PC-3 (cell line): ENCODE measurements around the gene DUS1L.

ENCODE experiments used
- EZH2phosphoT487 ChIP-seq: fragments of 300-600 bp; sonication (generic); IDR thresholded peaks from 2 replicates; pipeline ENCODE4 v1.6.1; 2018; ENCODE audit warnings: mild to moderate bottlenecking, antibody characterized with exemption, low read length, borderline replicate concordance
- TF ChIP-seq, protein P1 (sequence below): fragments of 300-600 bp; sonication (generic); conservative IDR thresholded peaks from 2 replicates; pipeline ENCODE4 v1.5.1; 2017; ENCODE audit warnings: antibody characterized with exemption, low read depth, mild to moderate bottlenecking, low read length

GRCh38 chr17:82062076-82062983 lies 3.3 kb downstream of the DUS1L start:
- TF ChIP-seq, protein P1, sequence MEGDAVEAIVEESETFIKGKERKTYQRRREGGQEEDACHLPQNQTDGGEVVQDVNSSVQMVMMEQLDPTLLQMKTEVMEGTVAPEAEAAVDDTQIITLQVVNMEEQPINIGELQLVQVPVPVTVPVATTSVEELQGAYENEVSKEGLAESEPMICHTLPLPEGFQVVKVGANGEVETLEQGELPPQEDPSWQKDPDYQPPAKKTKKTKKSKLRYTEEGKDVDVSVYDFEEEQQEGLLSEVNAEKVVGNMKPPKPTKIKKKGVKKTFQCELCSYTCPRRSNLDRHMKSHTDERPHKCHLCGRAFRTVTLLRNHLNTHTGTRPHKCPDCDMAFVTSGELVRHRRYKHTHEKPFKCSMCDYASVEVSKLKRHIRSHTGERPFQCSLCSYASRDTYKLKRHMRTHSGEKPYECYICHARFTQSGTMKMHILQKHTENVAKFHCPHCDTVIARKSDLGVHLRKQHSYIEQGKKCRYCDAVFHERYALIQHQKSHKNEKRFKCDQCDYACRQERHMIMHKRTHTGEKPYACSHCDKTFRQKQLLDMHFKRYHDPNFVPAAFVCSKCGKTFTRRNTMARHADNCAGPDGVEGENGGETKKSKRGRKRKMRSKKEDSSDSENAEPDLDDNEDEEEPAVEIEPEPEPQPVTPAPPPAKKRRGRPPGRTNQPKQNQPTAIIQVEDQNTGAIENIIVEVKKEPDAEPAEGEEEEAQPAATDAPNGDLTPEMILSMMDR, result peak; percentile 10; the same call in 1 of the 2 replicates
- no peak for TF ChIP-seq EZH2phosphoT487
